Measurements from ENCODE around the gene CRYGA. TPM values are rescaled to one million over a fixed set of nuclear protein-coding genes. Genes with fewer than 3 reads are reported as not detected.

CRYGA gene
- total RNA-seq, 1 donor from 2014 or later, result not detected

DNA sequence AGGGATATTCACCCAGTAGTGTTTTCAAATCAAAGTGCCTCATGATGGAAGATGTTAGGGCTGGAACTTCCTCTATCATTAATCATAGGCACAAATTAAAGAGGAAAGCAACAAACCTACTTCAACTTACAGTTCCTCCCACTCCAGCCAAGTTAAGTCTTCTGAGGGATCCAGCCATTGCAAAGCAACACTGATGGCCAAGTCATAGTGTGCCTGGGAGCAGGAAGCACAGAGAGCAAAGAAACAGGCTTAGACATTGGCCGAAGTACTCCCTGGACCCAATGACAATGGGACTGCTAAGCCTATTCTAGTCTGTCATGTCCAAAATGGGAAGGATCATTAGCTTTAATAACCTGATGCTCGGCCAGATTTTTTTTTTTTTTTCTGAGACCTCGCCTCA is 19.4 kb upstream of the CRYGA start:
- Histone ChIP-seq H2AFZ (replicated peaks) (no peak overlapping the region), H3K4me2 (no peak overlapping the region), H4K20me1 (ENCODE audit: low read depth) (no peaks in the 10 kb centered on the region), H3K27me3 (no peaks in the 10 kb centered on the region), H3K4me1 (peaks cover 39% of the 10 kb centered on the region), H3K27ac (no peak overlapping the region), H3K9ac (no peak overlapping the region), H3K4me3 (no peak overlapping the region), H3K36me3 (no peaks in the 10 kb centered on the region), H3K9me3 (ENCODE audit: low read depth) (no peaks in the 10 kb centered on the region), H3F3A (ENCODE audit: low read depth) (peaks cover 31% of the 10 kb centered on the region), H3K79me2 (ENCODE audit: low read depth) (no peaks in the 10 kb centered on the region)
- H3K4me3 Mint-ChIP-seq, result no peak overlapping the region
- H3K27ac Mint-ChIP-seq, result no peak overlapping the region
- no peak for DNase-seq (ENCODE audit: low spot score)
- no peaks in the 10 kb centered on the region for H3K27me3 Mint-ChIP-seq (ENCODE audit: insufficient read depth, low read depth)
- no peaks in the 10 kb centered on the region for H3K36me3 Mint-ChIP-seq
- peaks cover 41% of the 10 kb centered on the region for H3K4me1 Mint-ChIP-seq
- H3K9me3 Mint-ChIP-seq, result no peaks in the 10 kb centered on the region
- TF ChIP-seq EZH2phosphoT487 (IDR thresholded peaks at IDR 0.05) (no peak), EZH2 (IDR thresholded peaks at IDR 0.05) (no peak), CTCF (IDR thresholded peaks at IDR 0.05) (no peak)

- Histone ChIP-seq H4K20me1 (ENCODE audit: low read depth) (no peaks in the 10 kb centered on the region), H3K4me1 (peaks cover 15% of the 10 kb centered on the region), H2AFZ (replicated peaks) (no peak overlapping the region), H3K27me3 (no peaks in the 10 kb centered on the region), H3K36me3 (no peaks in the 10 kb centered on the region), H3K4me2 (no peak overlapping the region), H3K27ac (no peak overlapping the region), H3K9ac (no peak overlapping the region), H3F3A (ENCODE audit: low read depth) (peaks cover 26% of the 10 kb centered on the region), H3K4me3 (no peak overlapping the region), H3K79me2 (ENCODE audit: low read depth) (no peaks in the 10 kb centered on the region), H3K9me3 (ENCODE audit: low read depth) (no peaks in the 10 kb centered on the region)
- H3K4me3 Mint-ChIP-seq, result no peak overlapping the region
- no peaks in the 10 kb centered on the region for H3K36me3 Mint-ChIP-seq
- H3K27me3 Mint-ChIP-seq (ENCODE audit: insufficient read depth, low read depth), result peaks cover 4% of the 10 kb centered on the region
- TF ChIP-seq EZH2 (IDR thresholded peaks at IDR 0.05) (no peak), EZH2phosphoT487 (IDR thresholded peaks at IDR 0.05) (no peak), CTCF (IDR thresholded peaks at IDR 0.05) (no peak)
- H3K9me3 Mint-ChIP-seq, result no peaks in the 10 kb centered on the region
- peaks cover 22% of the 10 kb centered on the region for H3K4me1 Mint-ChIP-seq
- H3K27ac Mint-ChIP-seq, result no peak overlapping the region
- DNase-seq (ENCODE audit: low spot score), result no peak
Measured at GRCh38 chr2:208179028-208179609, 15.7 kb upstream of the CRYGA start.

DNA sequence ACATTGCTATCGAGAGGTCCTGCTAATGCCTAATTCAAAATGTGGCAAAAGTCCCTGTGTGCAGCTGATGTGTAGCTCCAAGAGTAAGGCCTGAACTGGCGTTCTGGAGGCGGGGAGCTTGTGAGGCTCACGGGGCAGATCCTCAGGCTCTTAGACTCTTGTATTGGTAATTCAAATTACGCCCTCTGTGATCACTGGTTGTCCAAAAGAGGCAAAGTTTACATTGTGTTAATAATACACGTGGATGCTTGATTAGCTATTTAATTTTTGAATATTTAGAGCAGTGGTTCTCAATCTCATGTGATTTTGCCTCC is 12.4 kb upstream of the CRYGA start:
- no peak overlapping the region for H3K9ac ChIP-seq

More for the DNA sequence above, 12.4 kb upstream of the CRYGA start:
- H3K4me1 ChIP-seq, result peaks cover 3% of the 10 kb centered on the region
- no peaks in the 10 kb centered on the region for H3K36me3 ChIP-seq
- no peak overlapping the region for H3K4me3 ChIP-seq
- Mint-ChIP-seq H3K4me1 (peaks cover 8% of the 10 kb centered on the region), H3K36me3 (no peaks in the 10 kb centered on the region), H3K9me3 (no peaks in the 10 kb centered on the region), H3K4me3 (no peak overlapping the region), H3K27me3 (ENCODE audit: insufficient read depth, low read depth) (peaks cover 4% of the 10 kb centered on the region), H3K27ac (no peak overlapping the region)
- peak overlapping the region; percentile 7 for H3K4me2 ChIP-seq
- no peak overlapping the region for H3K27ac ChIP-seq
- H4K20me1 ChIP-seq (ENCODE audit: low read depth), result no peaks in the 10 kb centered on the region
- H3K79me2 ChIP-seq (ENCODE audit: low read depth), result no peaks in the 10 kb centered on the region
- H3K9me3 ChIP-seq (ENCODE audit: low read depth), result no peaks in the 10 kb centered on the region
- peak overlapping the region; percentile 70 for H2AFZ ChIP-seq (replicated peaks)
- DNase-seq (ENCODE audit: low spot score), result no peak
- no peaks in the 10 kb centered on the region for H3K27me3 ChIP-seq
- TF ChIP-seq EZH2phosphoT487 (IDR thresholded peaks at IDR 0.05) (no peak), CTCF (IDR thresholded peaks at IDR 0.05) (no peak), EZH2 (IDR thresholded peaks at IDR 0.05) (no peak)
- H3F3A ChIP-seq (ENCODE audit: low read depth), result peaks cover 9% of the 10 kb centered on the region

Data from neural progenitor cell (in vitro differentiated cells).